Endothelial cell of hepatic sinusoid (primary cell): Measurements from ENCODE around the gene SPSB1.

ENCODE experiments used
- in situ Hi-C: cut with HindIII; loops from 2 replicates; pipeline ENCODE4 v1.10.0; 2017; ENCODE audit warnings: low sequenced_read_pairs

The SPSB1 gene

DNA sequence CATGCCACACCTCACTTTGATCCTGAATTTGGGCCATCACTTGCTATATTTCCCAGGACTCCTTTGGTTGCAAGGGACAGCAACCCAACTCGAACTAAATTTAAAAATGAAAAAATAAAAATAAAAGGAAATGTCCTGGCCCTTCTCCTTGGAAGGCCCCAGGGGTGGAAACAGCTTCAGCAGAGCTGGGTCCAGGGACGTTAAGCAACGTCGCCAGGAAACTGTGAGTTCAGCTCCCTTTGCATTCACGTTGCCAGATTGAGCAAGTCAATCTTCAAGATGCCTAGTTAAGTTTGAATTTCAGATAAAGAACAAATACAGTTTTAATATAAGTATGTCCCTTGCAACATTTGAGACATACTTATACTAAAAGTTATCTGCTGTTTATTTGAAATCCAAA, 14.6 kb upstream of the SPSB1 start:
- in situ Hi-C loops, result loop anchor here (25.0 kb wide), 1 partner anchor 184 kb away; no protein-coding TSS in a partner anchor

- in situ Hi-C loops, result loop anchor here (25.0 kb wide), 1 partner anchor 184 kb away; no protein-coding TSS in a partner anchor
Measured at GRCh38 chr1:9278585-9279153, 14.0 kb upstream of the SPSB1 start.

GRCh38 chr1:9279172-9279840, 13.4 kb upstream of the SPSB1 start:
- in situ Hi-C loops, result loop anchor here (25.0 kb wide), 1 partner anchor 183 kb away; no protein-coding TSS in a partner anchor

GRCh38 chr1:9280015-9280860, 12.5 kb upstream of the SPSB1 start:
- in situ Hi-C loops, result loop anchor here (25.0 kb wide), 1 partner anchor 182 kb away; no protein-coding TSS in a partner anchor

DNA sequence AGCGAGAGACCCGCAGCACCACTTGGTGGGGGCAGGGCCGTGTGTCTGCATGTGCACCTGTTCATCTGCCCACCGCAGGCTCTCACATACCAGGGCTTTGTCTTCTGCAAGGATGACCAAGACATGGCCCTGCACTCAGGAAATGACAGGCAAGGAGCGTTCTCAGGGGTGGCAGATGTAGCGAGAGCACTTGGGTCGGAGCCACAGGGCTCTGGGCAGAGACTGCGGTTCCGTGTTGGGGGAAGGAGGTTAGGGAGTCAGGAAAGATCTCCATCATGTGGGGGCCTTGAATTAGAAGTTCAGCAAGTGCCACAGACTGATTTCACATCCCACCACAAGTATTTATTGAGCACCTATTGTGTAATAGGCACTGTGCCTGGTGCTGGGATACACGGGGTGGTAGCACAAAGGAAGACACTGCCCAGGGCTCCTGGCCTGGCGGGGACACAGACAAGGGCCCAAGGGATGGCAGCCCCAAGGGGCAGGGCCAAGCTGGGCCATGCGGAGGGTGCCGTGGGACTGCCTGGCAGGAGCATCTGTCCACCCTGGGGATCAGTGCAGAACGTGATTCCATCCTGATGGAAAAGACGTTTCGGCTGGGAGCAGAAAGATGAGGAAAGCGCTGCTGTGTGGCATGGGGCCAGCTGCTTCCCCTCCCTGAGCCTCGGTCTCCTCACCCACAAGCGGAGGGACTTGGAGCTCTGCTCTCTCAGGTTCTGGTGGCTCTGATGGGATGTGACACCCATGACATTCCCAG, 11.4 kb upstream of the SPSB1 start:
- in situ Hi-C loops, result loop anchor here (25.0 kb wide), 1 partner anchor 181 kb away; no protein-coding TSS in a partner anchor

DNA sequence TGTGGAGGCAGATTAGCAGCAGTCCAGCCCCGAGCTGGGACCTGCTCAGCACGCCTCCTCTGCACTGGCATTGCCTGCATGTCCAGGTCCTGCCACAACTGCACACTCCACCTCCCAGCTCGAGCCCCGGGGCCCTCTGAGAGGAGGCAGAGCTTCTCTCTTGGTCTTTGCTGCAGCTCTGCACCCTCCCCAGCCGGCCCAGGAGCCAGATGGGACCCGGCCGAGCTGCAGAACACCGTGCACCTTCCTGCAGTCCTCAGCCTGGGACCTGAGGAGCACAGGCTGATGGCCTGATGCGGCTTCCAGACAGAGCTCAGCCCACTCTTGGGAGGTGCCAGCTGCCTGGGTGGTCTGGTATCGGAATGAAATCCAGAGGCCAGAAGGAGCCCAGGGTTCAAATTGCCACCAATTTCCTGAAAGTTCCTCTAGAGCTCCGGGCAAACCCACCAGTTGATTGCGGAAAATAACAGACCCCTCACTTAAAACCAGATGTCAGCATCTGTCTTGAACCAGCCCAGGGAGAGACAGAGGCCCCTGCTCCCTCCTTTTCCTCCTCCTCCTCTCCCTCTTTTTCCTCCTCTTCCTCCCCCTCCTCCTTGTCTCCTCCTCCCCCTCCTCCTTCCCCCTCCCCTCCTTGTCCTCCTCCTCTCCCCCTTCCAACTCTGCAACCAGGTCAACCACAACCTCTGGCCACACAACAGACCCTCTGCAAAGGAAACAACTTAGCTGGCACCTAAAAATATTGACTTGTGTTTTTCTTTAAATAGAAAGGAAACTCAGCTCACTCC, 10.6 kb upstream of the SPSB1 start:
- in situ Hi-C loops, result loop anchor here (25.0 kb wide), 1 partner anchor 180 kb away; no protein-coding TSS in a partner anchor

DNA sequence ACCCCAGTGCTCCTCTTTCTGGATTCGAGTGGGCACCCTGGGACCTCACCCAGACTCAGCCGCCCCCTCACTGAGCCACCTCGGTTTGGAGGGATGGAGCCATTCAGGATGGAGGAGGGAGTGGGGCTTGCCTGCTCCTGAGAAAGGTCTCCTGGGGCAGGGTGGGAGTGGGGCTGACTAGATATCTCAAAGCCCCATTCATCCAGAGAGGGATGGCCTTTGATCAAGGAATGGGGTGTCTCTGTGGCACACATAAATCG, 10.1 kb upstream of the SPSB1 start:
- in situ Hi-C loops, result loop anchor here (25.0 kb wide), 1 partner anchor 180 kb away; no protein-coding TSS in a partner anchor

DNA sequence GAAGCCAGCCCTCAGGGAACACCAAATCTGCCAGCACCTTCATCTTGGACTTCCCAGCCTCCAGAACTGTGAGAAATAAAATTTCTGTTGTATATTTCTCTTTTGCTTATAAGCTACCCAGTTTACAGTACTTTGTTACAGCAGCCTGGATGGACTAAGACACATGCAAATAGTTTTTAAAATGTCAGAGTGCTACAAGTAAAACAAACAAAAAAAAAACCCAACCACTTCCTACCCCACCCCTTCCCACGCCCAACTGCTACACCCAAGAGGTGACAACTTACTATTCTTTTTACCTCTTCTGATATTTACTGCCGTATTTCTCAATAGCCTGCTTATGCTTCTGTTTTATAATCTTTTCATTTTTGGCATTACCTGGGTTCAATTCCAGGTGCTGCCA, 8.6 kb upstream of the SPSB1 start:
- in situ Hi-C loops, result loop anchor here (25.0 kb wide), 1 partner anchor 178 kb away; no protein-coding TSS in a partner anchor

DNA sequence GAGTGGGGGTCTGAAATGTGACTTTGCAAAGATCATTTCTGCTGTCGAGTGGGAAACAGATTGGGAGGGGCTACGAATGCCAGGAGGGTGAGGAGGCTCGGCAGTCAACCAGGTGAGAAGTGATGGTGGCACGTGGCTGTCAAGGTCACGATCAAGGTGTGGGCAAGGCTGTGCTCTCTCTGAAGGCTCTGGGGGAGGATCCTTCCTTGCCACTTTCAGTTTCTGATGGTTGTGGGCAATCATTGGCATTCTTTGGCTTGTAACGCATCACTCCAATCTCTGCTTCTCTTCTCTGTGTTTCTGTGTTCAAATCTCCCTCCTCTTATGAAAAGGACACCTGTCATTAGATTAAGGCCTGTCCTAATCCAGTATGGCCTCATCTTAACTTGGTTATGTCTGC, 6.1 kb upstream of the SPSB1 start:
- in situ Hi-C loops, result loop anchor here (25.0 kb wide), 1 partner anchor 176 kb away; no protein-coding TSS in a partner anchor

DNA sequence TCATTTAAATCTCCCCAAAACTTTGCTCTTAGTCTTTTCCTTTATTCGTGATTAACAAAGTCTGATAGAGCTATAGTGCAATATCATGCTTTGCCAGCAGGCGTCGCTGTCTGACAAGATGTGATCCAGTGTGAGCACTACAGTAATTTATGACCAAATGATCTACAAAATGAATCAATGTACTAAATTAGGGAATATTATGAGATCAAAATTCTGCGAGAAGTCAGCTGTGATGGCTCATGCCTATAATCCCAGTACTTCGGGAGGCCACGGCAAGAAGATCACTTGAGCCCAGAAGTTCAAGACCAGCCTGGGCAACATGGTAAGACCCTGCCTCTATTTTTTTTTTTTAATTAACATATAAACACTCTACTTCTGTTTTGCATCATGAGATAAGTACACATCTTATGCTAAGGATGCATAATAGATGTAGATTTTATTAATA, 3.6 kb upstream of the SPSB1 start:
- in situ Hi-C loops, result loop anchor here (25.0 kb wide), 1 partner anchor 173 kb away; no protein-coding TSS in a partner anchor

DNA sequence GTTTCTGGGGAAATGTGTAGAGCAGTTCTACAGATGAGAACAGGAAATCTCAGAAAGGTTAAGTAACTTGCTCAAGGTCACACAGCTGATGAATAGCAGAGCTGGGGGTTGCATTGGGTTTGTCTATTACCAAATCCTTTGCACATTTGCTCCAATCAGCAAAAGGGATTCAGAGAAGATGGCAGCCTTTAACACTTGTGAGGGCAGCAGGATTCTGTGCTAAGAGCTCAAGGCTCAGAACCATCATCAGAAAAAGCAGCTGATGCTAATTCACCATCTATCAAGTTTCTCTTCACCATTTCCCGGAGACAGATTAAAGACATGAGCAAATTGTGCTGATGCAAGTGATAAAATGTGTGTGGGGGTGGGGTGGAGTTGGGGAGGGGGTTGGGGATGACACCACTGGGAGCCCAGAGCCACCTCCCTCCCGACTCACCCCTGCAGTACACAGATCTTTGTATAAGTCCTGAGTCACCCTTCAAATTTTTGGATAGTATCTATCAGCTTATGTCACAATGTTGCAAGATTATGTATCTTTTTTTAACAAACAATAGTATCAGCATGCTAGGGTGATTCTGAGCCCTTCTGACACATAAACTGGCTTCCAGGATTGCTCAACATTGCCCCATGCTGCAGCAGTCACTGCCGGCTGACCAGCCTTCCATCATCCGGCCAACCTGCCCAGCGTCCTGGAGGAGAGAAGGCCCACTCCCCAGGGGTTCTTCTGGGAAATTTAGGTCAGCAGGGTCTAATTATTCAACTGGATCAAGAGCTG, 2.8 kb upstream of the SPSB1 start:
- in situ Hi-C loops, result loop anchor here (25.0 kb wide), 1 partner anchor 172 kb away; no protein-coding TSS in a partner anchor

DNA sequence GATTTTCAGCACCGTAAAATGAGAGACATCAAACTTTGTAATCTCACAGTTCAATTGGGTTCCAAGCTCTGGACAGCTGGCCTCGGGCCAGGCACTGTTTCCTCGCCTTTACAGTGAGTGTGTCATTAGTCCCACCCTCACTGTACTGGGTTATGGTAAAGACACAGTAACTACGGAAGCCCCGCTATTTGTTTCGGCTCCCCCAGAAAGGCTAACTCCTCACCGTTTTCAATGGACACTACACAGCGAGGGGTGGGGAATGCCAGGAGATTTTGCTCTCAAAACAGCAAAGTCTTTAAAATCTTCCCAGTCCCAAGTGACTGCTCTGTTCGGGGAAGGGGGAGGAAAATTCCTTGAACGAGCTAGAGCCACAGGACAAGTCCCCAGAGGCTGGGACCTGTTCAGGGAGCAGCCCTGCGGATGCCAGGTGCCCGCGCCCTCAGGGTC, 757 bp upstream of the SPSB1 start:
- in situ Hi-C loops, result loop anchor here (25.0 kb wide), 1 partner anchor 170 kb away; no protein-coding TSS in a partner anchor

- in situ Hi-C loops, result loop anchor here (25.0 kb wide), 1 partner anchor 169 kb away; no protein-coding TSS in a partner anchor
Measured at GRCh38 chr1:9293241-9293532, 493 bp downstream of the SPSB1 start.

DNA sequence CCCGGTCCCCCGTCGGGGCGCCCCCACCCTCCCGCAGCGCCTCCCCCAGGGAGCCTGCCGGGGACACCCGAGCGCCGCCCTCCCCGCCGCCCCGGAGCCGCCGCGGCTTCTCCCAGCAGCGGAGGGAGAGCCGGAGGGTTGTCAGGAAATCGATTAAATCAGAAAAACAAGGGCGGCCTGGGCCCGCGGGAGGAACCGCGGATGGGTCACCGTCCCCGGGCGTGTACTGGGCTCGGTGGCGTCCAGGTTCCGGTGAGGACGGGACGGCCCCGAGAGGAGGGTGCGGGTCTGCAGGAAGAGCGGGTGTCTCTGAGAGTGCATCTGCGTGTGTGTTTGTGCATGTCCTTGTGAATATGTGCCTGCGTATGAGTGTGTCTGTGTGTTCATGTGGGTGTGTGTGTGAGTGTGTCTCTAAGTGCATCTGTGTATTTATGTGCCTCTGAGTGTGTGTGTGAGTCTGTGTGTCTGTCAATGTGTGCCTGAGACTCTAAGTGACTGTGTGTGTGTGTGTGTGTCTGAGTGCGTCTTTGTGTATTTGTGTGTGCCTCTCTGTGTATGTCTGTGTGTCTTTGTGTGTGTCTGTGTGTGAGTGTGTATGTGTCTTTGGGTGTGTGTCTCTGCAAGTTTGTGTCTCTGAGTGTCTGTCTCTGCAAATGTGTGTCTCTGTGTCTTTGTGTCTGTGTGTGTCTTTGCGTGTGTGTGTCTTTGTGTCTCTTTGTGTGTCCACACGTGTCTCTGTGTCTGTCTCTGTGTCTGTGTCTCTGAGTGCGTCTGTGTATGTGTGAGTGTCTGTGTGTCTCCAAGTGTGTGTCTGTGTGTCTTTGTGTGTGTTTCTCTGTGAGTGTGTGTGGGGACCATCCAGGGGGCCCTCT, 1.1 kb downstream of the SPSB1 start:
- in situ Hi-C loops, result loop anchor here (25.0 kb wide), 1 partner anchor 169 kb away; no protein-coding TSS in a partner anchor

- in situ Hi-C loops, result loop anchor here (25.0 kb wide), 1 partner anchor 168 kb away; no protein-coding TSS in a partner anchor
Measured at GRCh38 chr1:9294405-9294773, 1.7 kb downstream of the SPSB1 start.

DNA sequence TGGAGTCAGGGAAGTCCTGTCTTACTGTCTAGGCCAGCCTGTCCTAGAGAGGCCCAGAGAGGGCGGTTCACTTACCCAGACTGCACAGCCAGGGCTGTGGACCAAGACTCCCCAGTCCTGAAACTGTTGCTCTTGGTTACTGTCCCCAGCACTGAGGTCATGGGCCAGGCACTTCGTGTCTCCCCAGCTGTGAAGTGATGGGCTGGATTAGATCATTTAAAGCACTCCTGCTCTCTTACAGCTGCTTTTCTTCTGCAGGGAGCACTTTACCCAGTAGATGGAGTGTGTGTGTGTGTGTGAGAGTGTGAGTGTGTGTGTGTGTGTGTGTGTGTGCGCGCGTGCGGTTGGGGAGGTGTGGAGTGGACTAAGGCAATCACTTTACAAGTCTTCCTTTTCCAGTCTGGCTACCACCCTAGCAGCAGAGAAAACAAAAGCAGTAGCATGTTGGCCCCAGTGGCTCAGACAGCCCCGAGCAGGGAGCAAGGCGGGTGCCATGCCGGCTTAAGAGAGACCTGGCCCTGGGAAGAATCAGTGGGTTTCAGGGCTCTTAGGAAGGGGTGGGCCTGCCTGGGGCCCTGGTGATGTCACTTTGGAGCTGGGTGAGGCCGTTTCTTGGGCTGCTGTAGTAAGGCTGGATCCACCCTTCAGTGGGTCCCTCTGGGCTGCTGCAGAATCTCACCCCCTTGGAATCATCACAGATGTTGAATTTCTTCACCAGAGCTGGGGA, 2.4 kb downstream of the SPSB1 start:
- in situ Hi-C loops, result loop anchor here (25.0 kb wide), 1 partner anchor 167 kb away; no protein-coding TSS in a partner anchor

- in situ Hi-C loops, result loop anchor here (25.0 kb wide), 1 partner anchor 166 kb away; no protein-coding TSS in a partner anchor
Measured at GRCh38 chr1:9295884-9296283, 3.2 kb downstream of the SPSB1 start.
